DOHH2 (cell line): ENCODE data around the gene SLC12A3.

Experiments
- H3F3A ChIP-seq: fragments of 200-600 bp; sonication (generic), shearing (Covaris generic); 2 replicates; pipeline ENCODE4 v1.6.0; 2016; ENCODE audit warnings: antibody characterized with exemption, mild to moderate bottlenecking; ENCODE audit not compliant: control insufficient read depth, insufficient read depth
- H3K27ac ChIP-seq: fragments of 200-600 bp; sonication (generic); 2 replicates; pipeline ENCODE4 v1.5.1; 2014; ENCODE audit warnings: low read depth, mild to moderate bottlenecking, low read length, moderate library complexity
- H3K27me3 ChIP-seq: fragments of 200-600 bp; sonication (generic); 2 replicates; pipeline ENCODE4 v1.6.1; 2014; ENCODE audit warnings: mild to moderate bottlenecking, low read length, mixed read lengths; ENCODE audit not compliant: control insufficient read depth
- H3K36me3 ChIP-seq: fragments of 200-600 bp; sonication (generic); 2 replicates; pipeline ENCODE4 v1.6.1; 2014; ENCODE audit warnings: mild to moderate bottlenecking, low read length, moderate library complexity, mixed read lengths; ENCODE audit not compliant: control insufficient read depth
- H3K4me1 ChIP-seq: fragments of 200-600 bp; sonication (generic); 2 replicates; pipeline ENCODE4 v1.6.1; 2014; ENCODE audit warnings: mild to moderate bottlenecking, low read length, mixed read lengths; ENCODE audit not compliant: control insufficient read depth
- H3K4me2 ChIP-seq: fragments of 200-600 bp; sonication (generic); 2 replicates; pipeline ENCODE4 v1.6.0; 2014; ENCODE audit warnings: mild to moderate bottlenecking, low read length, moderate library complexity
- H3K4me3 ChIP-seq: fragments of 200-600 bp; sonication (generic); 2 replicates; pipeline ENCODE4 v1.5.1; 2014; ENCODE audit warnings: mild to moderate bottlenecking, low read length, mixed read lengths
- H3K79me2 ChIP-seq: fragments of 200-600 bp; sonication (generic); 2 replicates; pipeline ENCODE4 v1.6.1; 2014; ENCODE audit warnings: mild to moderate bottlenecking, low read length, mixed read lengths; ENCODE audit not compliant: control insufficient read depth
- H3K9me2 ChIP-seq: fragments of 200-600 bp; sonication (generic); replicated peaks from 2 replicates; pipeline ENCODE4 v1.6.1; 2014; ENCODE audit warnings: mild to moderate bottlenecking, low read length, mixed read lengths; ENCODE audit not compliant: control insufficient read depth
- H3K9me3 ChIP-seq: fragments of 200-600 bp; sonication (generic); 2 replicates; pipeline ENCODE4 v1.6.1; 2014; ENCODE audit warnings: antibody characterized with exemption, low read length, mixed read lengths; ENCODE audit not compliant: control insufficient read depth, insufficient read depth
- H4K20me1 ChIP-seq: fragments of 200-600 bp; sonication (generic); 2 replicates; pipeline ENCODE4 v1.6.0; 2014; ENCODE audit warnings: low read depth, mild to moderate bottlenecking, antibody characterized with exemption, low read length, moderate library complexity; ENCODE audit not compliant: control insufficient read depth, insufficient read depth
- CTCF ChIP-seq: fragments of 200-600 bp; sonication (generic); IDR thresholded peaks from one replicate; pipeline ENCODE4 v1.5.1; 2014; ENCODE audit warnings: antibody characterized with exemption, mild to moderate bottlenecking, low read depth, low read length; ENCODE audit not compliant: poor library complexity, severe bottlenecking
- EZH2phosphoT487 ChIP-seq: fragments of 200-600 bp; sonication (generic); IDR thresholded peaks from 2 replicates; pipeline ENCODE4 v1.6.1; 2017; ENCODE audit warnings: borderline replicate concordance, mild to moderate bottlenecking, antibody characterized with exemption, low read length, moderate library complexity, mixed read lengths

The SLC12A3 gene

GRCh38 chr16:56852968-56853367 is 12.0 kb upstream of the SLC12A3 start:
- Histone ChIP-seq H3K27me3 (no peaks in the 10 kb centered on the region), H3K4me1 (peaks cover 12% of the 10 kb centered on the region), H3K4me3 (no peak overlapping the region), H3K9me2 (no peaks in the 10 kb centered on the region), H3K9me3 (no peaks in the 10 kb centered on the region), H4K20me1 (no peaks in the 10 kb centered on the region), H3K36me3 (no peaks in the 10 kb centered on the region), H3K4me2 (no peak overlapping the region), H3K79me2 (no peaks in the 10 kb centered on the region), H3K27ac (no peak overlapping the region), H3F3A (0 out of 2 replicates have a peak, but pooled peaks cover 7% of the 10 kb centered on the region)
- no peak for TF ChIP-seq EZH2phosphoT487
- no peak for TF ChIP-seq CTCF

GRCh38 chr16:56855201-56855600 is 9.8 kb upstream of the SLC12A3 start:
- Histone ChIP-seq H4K20me1 (no peaks in the 10 kb centered on the region), H3K4me3 (no peak overlapping the region), H3K9me3 (no peaks in the 10 kb centered on the region), H3F3A (no peaks in the 10 kb centered on the region; the same call in 1 of the 2 replicates), H3K4me2 (no peak overlapping the region), H3K27ac (no peak overlapping the region), H3K9me2 (no peaks in the 10 kb centered on the region), H3K27me3 (no peaks in the 10 kb centered on the region), H3K79me2 (no peaks in the 10 kb centered on the region), H3K36me3 (no peaks in the 10 kb centered on the region), H3K4me1 (peaks cover 17% of the 10 kb centered on the region)
- TF ChIP-seq CTCF, result no peak
- no peak for TF ChIP-seq EZH2phosphoT487

GRCh38 chr16:56855946-56856345 is 9.1 kb upstream of the SLC12A3 start:
- H3K79me2 ChIP-seq, result no peaks in the 10 kb centered on the region
- TF ChIP-seq EZH2phosphoT487, result no peak
- H3K9me2 ChIP-seq, result no peaks in the 10 kb centered on the region
- peaks cover 25% of the 10 kb centered on the region for H3K4me1 ChIP-seq
- no peak overlapping the region for H3K4me2 ChIP-seq
- no peaks in the 10 kb centered on the region for H4K20me1 ChIP-seq
- no peak overlapping the region for H3K4me3 ChIP-seq
- H3K9me3 ChIP-seq, result no peaks in the 10 kb centered on the region
- H3K36me3 ChIP-seq, result no peaks in the 10 kb centered on the region
- H3K27ac ChIP-seq, result no peak overlapping the region
- no peaks in the 10 kb centered on the region for H3K27me3 ChIP-seq
- H3F3A ChIP-seq, result no peaks in the 10 kb centered on the region; the same call in 1 of the 2 replicates

GRCh38 chr16:56856876-56857447 is 8.0 kb upstream of the SLC12A3 start:
- Histone ChIP-seq H3K4me1 (peaks cover 35% of the 10 kb centered on the region), H3K27me3 (no peaks in the 10 kb centered on the region), H3K27ac (no peak overlapping the region), H3F3A (peaks cover 5% of the 10 kb centered on the region; the same call in 1 of the 2 replicates), H3K4me2 (no peak overlapping the region), H3K9me2 (no peaks in the 10 kb centered on the region), H3K4me3 (no peak overlapping the region), H4K20me1 (no peaks in the 10 kb centered on the region), H3K36me3 (no peaks in the 10 kb centered on the region), H3K79me2 (no peaks in the 10 kb centered on the region), H3K9me3 (no peaks in the 10 kb centered on the region)
- TF ChIP-seq EZH2phosphoT487 (no peak), CTCF (no peak)
